NCI-H2081 treated with DMSO at 0.1 percent for 48 hours (cell line): ENCODE measurements around the gene APBA1.

Experiments
- DNase-seq: peaks from one replicate; lab custom pipeline; 2025; lab: John Stamatoyannopoulos, UW

APBA1 gene

DNA sequence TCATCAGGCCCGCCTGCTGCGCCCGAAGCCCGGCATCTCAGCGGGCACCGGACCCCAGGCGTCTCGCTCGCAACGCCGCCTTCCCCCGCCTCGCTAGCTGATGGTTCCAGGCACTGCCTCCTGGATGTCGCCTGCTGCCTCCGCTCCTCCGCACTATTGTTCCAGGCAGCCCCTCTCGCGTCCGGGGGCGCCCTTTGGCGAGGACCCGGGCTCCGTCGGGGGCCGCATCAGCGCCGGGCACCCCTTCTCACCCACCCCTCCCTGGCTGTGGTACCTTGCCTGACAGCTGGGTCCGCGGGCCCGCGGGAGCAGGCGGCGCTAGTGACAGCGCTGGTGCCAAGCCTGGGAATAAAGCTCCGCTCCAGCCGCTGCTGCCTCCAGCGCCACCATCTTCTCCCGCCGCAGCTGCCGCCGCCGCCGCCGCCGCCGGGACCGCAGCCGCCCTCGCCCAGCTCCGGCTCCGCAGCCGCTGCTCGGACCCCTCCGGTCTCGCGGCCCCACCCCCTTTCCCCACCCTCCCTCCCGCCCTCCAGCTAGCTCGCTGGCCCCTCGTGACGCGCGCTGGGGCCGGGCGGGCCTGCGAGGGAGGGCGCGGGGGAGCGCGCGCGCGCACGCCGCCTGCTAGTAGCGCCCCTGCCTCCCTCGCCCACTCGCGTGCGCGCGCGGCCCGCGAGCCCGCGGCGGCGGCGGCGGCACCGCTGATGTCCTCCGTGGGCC, at the start of gene APBA1:
APBA1 (minus strand) TSS at position 493 of the 717 bp plus-strand sequence.
- DNase-seq, result no peak

GRCh38 chr9:69719983-69720382, 47.8 kb upstream of the APBA1 start:
- DNase-seq, result no peak

- DNase-seq, result no peak
Measured at GRCh38 chr9:69719367-69719766, 47.2 kb upstream of the APBA1 start.

DNA sequence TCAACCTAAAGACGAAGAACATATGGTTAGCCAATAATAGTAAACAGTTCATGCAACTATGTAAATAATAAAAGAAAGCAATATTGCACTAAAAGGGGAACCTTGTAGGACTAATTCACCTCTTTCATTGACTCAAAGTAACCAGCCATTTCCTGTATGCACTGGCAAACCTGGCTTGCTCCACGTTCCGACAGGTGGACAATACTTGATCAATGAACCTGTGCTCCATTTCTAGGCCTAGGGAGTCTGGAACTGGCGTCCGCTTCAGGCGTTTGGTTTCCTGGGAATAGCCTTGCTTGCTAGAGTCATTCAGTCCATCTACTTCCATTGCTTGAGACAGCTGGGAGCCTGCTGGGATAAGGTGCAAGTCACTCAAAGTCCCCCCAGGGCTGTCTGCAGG, 46.0 kb upstream of the APBA1 start:
- DNase-seq, result no peak

DNA sequence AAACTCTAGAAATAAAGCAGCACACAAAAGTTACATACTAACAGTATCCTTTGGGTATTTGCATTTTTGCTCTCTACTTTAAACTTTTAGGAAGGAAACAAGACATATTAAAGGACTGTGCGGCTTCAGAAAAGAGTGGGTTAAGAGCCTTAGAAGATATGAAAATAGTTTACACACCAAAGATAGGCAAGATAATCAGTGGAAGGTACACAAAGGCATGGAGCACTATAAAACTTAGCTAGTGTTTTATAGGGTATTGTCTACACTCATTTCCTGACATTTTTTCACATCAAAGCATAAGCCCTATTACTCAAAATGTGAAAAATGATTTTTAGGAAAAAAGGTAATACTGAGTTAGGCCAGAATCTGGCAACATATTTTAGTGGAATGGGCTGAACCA, 43.7 kb upstream of the APBA1 start:
- DNase-seq, result no peak

GRCh38 chr9:69715096-69715495, 42.9 kb upstream of the APBA1 start:
- DNase-seq, result no peak

DNA sequence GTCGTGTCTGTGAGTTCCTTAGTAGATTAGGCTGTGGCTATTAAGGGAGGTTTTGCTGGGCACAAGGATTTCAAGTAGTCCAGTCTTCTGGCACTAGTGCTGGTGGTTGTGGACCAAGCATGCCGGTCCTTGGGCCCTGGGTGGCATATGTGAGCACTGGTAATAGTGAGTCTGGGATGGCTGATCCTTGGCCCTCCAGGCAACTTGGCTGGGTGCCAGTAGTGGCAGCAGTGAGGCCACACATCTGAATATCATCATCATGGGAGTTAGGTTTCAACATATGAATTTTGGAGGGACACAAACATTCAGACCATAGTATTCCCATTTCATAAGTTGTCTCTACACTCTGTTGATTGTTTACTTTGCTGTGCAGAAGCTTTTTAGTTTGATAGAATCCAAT, 25.3 kb upstream of the APBA1 start:
- DNase-seq, result no peak

- DNase-seq, result no peak
Measured at GRCh38 chr9:69696802-69697201, 24.6 kb upstream of the APBA1 start.

- DNase-seq, result no peak
Measured at GRCh38 chr9:69689991-69690538, 17.9 kb upstream of the APBA1 start.

DNA sequence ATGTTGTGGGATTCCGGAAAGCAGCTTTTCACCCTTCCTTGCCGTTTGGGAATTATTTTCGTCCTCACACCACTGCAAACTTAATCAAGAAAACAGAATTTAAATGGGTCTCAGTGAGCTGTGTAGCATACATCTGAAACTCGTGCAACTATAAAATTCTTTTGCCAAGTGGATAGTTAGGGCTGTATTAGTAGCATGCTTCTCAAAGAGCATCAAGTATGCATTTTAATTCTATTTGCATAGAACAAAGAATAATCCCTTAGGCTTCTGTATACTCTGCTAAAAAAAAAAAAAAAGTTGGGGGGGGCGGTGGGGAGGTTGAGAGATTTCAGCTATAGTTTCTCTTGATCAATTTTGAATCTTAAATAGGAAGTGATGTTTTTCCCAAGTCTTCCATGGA, 11.8 kb upstream of the APBA1 start:
- no peak for DNase-seq

GRCh38 chr9:69678843-69679538, 6.8 kb upstream of the APBA1 start:
- no peak for DNase-seq

DNA sequence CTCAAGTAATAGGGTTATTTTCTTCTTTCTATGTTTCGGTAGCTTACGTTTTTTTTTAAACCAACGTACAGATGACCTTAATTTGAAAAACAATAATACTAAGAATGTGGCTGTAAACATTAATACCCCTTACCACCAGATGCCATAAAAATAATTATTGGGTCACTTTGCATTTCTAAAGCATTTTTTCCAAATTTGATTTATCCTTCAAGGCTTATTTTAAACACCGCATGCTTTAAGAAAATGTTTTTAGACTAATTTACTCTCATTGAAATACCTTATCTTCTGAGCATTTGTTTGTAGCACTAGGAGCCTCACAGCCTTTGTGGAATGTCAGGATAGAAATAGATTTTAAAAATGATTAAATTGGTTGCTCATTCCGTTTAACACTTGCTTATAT, 5.8 kb upstream of the APBA1 start:
- DNase-seq, result no peak

GRCh38 chr9:69675563-69675962, 3.4 kb upstream of the APBA1 start:
- DNase-seq, result no peak

DNA sequence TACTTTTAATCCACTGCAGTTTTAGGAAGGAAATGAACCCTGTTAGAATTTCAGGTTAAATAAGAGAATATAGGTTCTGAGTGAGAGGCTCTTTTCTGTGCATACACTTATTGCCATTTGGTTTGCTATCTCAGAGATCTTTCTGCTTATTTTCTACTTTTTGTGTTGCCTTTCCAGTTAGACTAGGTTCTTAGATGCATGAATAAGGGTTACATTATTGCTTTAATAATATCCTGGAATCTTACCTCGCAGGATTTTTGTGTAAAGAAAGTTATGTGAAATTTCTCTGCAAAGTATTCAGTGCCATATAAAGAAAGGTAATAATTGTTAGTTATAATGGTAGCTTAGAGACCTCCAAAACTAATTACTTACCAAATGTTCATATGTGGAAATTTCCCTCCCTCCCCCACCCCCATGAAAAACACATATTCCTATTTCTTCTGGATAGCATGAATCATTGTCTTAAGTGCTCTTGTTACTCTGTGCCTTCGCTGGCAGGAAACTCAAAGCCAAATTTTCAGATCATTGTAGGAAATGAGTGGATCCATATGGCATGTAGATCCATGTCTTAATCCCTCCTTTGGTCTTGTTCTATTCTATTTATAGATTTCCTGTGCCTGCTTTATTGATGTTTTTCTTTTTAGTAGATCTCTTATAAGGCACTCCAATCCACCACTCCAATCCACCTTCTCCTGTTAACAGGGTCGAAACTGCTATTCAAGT, 2.7 kb upstream of the APBA1 start:
- no peak for DNase-seq

DNA sequence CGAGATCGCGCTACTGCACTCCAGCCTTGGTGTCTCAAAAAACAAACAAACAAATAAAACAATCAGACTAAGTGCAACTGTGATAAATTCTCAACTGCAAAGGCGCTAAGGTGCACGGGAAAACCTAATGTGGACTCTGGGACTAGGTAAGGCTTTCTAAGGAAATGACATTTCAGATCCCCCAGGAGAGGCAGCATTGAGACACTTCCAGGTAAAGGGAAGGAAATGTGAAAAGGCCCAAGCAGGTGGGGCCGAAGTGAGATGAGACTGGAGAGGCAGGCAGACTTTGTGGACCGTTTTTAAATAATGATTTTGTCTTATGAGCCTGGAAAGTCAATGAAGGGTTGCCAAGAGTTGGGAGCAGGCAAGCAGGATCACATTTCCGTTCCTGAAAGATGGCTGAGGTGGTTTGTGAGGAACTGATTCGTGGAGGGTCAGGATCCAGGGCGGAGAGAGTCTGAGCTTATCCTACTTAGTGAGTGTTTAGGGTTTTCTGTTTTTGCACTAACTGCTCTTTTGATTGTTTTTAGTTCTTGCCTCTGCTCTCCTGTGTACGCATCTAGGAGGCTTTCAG, 2.0 kb upstream of the APBA1 start:
- DNase-seq, result no peak

DNA sequence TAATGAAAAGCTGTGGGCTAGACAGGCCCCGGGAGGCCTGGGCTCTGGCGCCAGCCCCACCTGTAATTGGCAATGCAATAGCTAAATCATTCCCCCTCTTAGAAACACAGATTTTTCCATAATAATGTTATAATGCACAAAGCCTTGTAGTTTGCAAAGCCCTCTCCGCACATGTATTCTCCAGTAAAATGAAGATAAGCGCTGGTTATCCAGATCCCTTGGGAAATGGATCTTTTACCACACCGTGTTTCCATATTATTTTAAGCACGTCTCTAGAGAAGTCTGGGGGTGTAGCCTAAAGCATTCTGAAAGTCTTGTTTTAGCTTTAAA, 1.1 kb upstream of the APBA1 start:
- no peak for DNase-seq

GRCh38 chr9:69672596-69673310, 582 bp upstream of the APBA1 start:
- peak; percentile 79 for DNase-seq

DNA sequence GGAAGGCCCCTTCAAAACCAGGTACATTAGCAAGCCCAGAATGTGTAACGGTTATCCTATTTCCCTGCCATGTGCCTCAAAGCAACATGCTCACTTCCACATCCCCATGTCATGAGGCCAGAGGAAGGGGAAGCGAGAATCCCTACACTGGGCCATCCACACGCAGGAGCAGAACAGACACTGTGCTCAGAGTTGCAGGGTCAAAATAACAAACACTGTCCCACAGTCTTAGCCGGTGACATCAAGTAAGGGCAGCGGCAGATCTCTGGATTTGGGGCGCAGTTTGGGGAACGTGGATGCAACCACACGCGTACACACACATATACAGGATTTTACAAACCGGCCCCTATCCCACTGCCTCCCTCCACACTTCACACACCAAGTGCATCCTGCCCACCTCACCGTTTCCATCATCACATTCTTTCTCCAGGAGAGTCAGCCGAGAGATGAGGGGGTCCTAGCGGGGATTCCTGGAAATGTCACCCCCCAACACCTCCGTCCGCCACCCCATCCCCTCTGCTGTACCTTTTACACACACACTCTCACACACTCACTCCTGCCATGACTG, 776 bp downstream of the APBA1 start:
- no peak for DNase-seq

DNA sequence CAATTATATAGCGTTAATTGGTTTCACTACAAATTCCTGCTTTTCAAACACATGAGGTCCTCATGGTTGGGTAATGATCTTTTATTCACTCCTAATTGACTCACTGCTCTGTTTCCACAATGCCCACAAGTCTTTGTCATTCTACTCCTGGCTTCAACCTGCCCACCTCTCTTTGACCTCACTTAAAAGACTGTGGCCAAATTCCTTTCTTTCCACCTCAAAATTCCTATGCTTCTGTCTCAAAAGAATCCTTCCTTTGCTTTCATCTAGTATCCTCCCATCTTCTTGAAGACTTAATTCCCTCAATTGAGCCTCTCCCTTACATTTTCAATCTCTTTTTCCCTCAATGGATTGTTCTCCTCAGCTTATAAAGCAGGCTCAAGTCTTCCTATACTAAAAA, 4.9 kb downstream of the APBA1 start:
- no peak for DNase-seq

DNA sequence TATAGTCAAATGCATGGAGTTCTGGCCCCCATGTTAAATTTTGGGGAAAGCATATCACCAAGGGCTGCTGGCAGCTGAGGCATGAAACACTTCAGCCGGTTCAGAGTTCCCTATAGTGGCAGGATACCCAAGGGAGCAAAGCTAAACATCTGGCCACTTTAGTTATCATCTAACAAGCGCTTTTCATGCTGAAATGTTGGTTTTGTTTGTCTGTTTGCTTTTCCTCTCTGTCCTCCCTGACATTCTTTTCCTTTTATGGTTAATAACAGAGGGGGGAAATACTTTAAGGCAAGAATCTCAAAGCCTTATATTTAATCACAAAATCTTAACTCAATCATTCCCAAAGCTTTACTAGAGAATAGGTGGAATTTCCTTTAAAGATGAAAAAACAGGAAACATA, 11.9 kb downstream of the APBA1 start:
- DNase-seq, result no peak

- DNase-seq, result no peak
Measured at GRCh38 chr9:69658987-69659675, 13.0 kb downstream of the APBA1 start.
